ENCODE data around the gene OR1A2.
"Not testable (repeated sequence)": the region's sequence is repeated elsewhere in the genome, so short reads cannot be mapped to it uniquely, and the experiment has no call there.

Gene OR1A2, protein sequence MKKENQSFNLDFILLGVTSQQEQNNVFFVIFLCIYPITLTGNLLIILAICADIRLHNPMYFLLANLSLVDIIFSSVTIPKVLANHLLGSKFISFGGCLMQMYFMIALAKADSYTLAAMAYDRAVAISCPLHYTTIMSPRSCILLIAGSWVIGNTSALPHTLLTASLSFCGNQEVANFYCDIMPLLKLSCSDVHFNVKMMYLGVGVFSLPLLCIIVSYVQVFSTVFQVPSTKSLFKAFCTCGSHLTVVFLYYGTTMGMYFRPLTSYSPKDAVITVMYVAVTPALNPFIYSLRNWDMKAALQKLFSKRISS

DNA sequence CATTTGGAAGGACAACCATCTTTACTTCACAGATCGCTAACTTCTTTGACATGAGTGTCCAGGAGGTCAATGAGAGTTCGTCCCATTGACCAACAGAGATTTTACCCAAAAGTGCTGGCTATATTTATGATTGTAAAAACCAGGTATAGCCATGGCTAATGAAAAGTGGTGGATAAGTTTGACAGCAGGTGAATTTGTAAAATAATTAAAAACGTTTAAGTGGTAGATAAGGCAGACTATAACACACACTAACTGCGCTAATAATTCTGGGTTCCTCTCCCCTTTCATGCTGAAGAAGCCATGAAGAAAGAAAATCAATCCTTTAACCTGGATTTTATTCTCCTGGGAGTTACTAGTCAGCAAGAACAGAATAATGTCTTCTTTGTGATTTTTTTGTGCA lies at the start of gene OR1A2:
OR1A2 (plus strand) TSS at position 301 of the 400 bp plus-strand sequence; CDS start at position 301, 0 bp downstream.
- no peak for DNase-seq (ENCODE audit: low read depth in 2 of 2)

DNA sequence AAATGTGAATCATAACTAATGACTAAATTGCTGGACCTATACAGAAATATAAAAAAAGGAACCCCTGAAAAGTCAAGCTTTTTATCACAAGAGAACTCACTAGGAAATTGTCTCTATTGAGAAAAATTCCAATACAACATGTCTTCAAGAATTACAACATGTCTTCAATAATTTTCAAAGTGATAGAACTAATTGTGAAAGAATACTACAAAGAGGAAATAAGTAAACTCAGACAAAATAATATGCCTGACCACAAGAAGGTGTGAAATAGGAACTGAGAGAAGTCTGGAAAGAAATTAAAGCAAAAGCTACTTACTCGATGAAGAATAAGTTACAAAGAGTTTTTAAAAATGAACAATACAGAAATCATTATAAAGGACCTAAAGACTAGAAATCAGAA lies 40.1 kb upstream of the OR1A2 start:
- DNase-seq (ENCODE audit: low read depth in 2 of 2): no peak

DNA sequence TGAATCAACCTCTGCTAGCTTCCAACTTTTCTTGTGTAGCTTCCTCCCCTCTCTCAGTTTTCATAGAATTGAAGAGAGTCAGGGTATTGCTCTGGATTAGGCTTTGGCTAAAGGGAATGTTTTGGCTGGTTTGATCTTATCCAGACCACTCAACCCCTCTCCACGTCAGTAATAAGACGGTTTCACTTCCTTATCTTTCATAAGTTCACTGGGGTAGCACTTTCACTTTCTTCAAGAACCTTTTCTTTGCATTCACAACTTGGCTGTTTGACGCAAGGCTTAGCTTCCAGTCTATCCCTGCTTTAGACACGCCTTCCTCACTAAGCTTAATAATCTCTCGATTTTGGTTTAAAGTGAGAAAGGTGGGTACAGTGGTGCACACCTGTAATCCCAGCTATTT lies 29.7 kb upstream of the OR1A2 start:
- no peak for DNase-seq (ENCODE audit: low read depth in 2 of 2)

DNA sequence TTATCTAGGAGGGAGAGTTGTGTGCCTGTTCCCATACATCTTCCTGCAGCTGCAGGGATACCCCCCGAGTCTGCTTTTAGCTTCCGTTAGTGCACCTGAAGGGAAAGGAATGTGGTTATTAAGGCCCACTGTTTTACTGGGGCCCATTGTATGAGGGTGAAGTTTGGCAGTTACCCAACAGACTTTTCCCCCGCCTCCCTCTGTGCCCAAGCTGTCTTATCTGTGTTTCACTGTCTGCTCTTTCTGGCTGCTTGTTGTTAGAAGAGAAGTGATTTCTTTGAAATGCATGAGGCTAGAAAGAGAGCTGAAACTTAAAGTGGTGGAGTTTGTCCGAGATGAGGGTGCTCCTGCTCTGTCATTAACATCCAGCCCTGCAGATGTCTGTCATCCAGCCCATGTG lies 7.4 kb upstream of the OR1A2 start:
- DNase-seq (ENCODE audit: low read depth in 2 of 2): no peak

DNA sequence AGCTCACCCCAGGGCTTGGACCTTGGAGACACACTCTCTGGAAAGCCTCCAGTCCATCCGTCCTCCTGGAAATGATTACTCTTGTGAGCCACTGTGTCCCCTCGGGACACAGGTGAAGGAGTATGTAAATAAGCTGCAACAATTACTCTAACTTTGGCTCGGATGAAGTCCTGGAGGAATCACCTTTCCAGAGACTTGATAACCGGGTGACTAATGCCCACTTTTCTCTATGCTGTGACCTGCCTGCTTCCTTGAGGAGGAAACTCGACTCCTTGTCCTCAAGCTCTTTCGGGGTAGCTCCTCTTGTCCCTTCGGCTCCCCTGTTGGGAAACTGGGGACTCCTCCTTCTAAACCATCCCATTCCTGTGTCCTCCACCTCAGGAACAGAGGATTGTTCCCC lies 10.0 kb downstream of the OR1A2 start, which contains the start of gene OR1A1:
OR1A1 (plus strand) TSS at position 301 of the 400 bp plus-strand sequence. CDS start 7,954 bp downstream, outside the sequence.
- DNase-seq (ENCODE audit: low read depth in 2 of 2): no peak

DNA sequence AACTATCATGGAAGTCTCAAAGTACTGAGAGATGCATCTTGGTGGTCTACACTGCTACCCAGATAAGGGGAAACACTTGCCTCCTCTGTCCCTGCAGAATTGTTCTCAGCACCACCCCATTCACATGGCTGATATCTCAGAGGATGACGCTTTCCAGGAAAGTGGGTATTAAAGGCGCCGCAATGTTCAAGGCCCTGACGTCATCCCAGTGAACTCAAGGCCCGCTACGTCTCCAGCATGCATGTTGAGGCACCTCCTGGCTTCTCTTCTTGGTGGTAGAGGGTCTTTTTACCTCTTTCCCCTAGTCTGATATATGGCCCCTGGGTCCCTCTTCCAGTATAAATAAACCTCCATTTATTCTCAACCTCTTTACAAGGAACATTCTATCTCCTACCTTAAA lies 11.2 kb downstream of the OR1A2 start:
- no peak for DNase-seq (ENCODE audit: low read depth in 2 of 2)

DNA sequence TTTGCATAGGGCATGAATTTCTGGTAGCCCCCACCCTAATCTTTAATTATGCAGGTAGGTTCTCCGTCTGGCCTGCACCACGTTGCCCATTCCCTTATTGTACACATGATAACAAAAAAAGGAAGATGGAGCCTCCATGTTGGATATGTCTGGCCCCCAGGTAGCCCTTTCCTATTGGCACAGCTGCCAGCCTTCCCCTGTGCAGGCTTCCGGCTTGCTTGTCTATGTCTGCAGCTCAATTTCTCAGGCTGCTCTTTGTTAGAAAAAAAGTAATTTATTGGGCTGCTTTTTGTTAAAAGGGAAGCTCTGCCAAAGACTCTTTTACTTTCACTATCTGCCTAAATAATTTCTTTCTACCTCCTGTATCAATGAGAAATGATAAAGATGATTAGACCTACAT lies 15.7 kb downstream of the OR1A2 start:
- no peak for DNase-seq (ENCODE audit: low read depth in 2 of 2)

DNA sequence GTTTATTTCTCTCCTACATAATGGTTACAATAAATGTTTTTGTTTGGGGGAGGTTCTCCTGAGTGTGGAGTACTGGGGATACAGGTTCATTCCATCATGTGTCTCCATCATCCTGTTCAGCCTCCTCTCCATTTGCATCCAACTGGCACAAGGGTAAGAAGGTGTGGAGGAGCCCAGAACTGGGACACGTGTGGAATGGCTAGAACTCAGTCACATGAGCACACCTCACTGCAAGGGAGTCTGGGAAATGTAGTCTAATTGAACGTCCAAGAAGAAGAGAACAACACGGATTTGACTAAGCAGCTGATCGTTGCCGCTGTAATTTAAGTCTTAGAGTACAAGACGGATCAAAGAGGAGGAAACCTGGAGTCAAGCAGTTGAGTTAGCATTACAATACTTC lies 16.3 kb downstream of the OR1A2 start:
- no peak for DNase-seq (ENCODE audit: low read depth in 2 of 2)

DNA sequence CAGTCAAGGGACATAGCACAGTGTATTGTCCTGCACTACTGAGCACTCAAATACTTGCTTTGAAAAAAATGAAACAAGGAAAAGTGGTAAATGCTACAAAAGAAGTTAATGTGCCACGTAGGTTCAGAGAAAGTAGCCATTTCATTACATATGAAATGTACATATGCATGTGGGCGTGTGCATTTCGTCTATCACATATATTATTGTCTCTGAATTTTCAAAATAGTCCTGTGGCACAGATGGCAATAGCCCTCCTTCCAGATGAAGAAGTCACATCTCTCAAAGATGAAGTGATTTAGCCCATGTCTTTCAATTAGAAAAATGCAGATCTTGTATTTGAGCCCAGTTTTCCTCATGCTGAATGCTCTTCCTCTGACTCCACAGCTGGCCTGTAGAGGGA lies 22.7 kb downstream of the OR1A2 start:
- DNase-seq (ENCODE audit: low read depth in 2 of 2): not testable (repeated sequence)

DNA sequence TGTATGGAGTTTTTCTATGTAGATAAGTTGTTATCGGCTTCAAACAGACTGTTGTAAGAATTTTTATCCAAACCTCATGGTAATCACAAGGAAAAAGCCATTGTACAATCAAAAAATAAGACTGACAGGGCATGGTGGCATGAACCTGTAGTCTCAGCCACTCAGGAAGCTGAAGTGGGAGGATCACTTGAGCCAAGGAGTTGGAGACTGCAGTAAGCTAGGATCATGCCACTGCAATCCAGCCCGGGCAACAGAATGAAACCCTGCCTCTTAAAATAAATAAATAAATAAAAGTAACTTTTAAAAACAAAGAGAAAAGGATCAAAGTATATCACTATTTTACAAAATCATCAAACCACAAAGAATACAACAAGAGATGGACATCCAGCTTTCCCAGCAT lies 24.5 kb downstream of the OR1A2 start:
- no peak for DNase-seq (ENCODE audit: low read depth in 2 of 2)

DNA sequence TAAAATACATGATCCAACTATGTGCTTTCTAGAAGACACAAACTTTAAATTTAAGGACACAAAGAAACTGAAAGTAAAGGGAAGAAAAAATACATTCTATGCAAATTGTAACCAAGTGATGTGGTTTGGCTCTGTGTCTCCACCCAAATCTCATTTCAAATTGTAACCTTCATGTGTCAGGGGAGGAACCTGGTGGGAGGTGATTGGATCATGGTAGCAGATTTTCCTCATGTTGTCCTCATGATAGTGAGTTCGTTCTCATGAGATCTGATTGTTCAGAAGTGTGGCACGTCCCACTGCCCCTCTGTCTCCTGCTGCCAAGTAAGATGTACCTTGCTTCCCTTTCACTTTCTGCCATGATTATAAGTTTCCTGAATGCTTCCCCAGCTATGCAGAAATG lies 25.2 kb downstream of the OR1A2 start:
- DNase-seq (ENCODE audit: low read depth in 2 of 2): no peak

DNA sequence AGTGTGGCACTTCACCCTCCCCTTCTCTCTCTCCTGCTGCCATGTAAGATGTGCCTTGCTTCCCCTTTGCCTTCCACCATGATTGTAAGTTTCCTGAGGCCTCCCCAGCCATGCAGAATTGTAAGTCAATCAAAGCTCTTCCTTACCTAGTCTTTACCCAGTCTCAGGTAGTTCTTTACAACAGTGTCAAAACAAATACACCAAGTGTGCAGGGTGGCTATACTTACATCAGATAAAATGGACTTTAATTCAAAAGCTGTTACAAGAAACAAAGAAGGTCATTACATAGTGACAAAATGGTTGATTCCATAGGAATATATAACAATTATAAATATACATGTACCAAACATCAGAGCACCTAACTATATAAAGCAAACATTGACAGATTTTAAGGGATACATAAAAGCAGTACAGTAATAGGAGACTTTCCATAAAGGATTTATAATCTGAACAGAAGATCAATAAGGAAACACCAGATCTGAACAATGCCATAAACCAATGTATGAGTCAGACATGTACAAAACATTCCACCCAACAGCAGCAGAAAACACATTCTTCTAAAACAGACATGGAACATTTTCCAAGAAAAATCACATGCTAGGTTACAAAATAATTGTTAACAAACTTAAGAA lies 27.5 kb downstream of the OR1A2 start:
- not testable (repeated sequence) for DNase-seq (ENCODE audit: low read depth in 2 of 2)

DNA sequence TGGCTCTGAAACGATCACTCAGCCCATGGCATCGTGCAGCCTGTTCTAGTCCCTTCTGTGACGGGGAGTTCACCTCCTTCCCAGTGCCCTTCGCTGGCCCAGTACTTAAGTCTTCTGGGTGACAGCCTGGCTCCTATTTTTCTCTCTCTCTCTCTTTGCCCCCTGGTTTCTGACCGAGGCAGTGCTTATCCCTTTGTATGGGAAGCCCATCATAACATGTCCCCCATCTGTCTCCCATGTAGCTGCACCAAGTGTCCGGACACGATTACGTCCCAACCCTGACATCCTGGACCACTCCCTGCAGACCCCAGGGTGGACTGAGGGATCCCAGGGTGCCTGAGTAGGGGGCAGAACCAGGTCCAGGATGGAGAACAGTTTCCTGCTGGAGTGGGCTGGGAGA lies 35.0 kb downstream of the OR1A2 start:
- not testable (repeated sequence) for DNase-seq (ENCODE audit: low read depth in 2 of 2)

DNA sequence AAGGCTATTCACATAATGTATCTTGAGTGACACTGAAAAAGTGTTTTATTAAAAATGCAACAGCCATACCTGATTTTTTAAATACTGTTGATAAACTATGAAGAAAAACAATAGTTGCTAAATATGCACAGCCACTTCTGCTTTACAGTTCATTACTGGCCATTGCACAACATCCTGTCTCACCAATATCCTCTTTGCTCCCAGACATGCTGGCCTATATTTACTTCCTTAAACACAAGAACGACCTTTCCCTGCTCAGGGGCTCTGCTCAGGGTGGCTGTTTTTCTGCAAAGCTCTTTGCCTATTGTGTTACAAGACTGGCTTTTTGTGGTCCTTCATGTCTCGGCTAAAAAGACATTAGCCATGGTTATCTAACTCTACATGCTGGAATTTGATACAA lies 41.4 kb downstream of the OR1A2 start:
- DNase-seq (ENCODE audit: low read depth in 2 of 2): not testable (repeated sequence)

DNA sequence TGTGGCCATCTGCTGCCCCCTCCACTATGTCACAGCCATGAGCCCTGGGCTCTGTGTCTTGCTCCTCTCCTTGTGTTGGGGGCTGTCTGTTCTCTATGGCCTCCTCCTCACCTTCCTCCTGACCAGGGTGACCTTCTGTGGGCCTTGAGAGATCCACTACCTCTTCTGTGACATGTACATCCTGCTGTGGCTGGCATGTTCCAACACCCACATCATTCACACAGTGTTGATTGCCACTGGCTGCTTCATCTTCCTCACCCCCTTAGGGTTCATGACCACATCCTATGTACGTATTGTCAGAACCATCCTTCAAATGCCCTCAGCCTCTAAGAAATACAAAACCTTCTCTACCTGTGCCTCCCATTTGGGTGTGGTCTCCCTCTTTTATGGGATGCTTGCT lies 43.7 kb downstream of the OR1A2 start:
- DNase-seq (ENCODE audit: low read depth in 2 of 2): not testable (repeated sequence)

DNA sequence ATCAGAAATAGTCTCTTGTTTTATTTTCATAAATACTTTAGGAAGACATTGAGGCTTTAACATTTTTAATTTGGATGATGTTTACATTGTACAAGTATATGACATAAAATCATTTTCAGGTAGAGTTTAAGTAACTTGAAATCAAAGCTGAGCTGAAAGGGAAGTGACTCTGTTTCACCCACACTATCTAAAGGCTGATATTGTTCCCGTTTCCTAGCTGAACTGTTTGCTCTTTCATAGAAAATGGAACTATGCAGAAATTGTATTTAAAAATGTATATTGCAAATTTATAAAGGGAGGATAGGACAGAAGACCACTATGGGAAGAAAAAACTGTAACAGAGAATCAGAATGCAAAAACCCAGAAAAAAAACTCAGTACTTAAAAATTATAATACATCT lies 47.5 kb downstream of the OR1A2 start:
- not testable (repeated sequence) for DNase-seq (ENCODE audit: low read depth in 2 of 2)
